ENCODE measurements around the gene MISP3.

MISP3 gene

GRCh38 chr19:14089662-14090508, 17.3 kb downstream of the MISP3 start:
- H4K8ac ChIP-seq (ENCODE audit: low read depth, low read length): peak overlapping the region; percentile 77
- peak overlapping the region; percentile 29 for H3K4ac ChIP-seq (ENCODE audit: low read depth, low read length)
- H2AK5ac ChIP-seq (ENCODE audit: low read length): no peak overlapping the region
- peak overlapping the region; percentile 91 for H3K4me3 ChIP-seq (ENCODE audit: low read depth, low read length)
- H3K18ac ChIP-seq (ENCODE audit: low read length): peak overlapping the region; percentile 90
- no peak overlapping the region for H4K91ac ChIP-seq (ENCODE audit: low read depth, low read length)
- peaks cover 8% of the 10 kb centered on the region for H3K79me2 ChIP-seq (ENCODE audit: control insufficient read depth, insufficient read depth, low read length, poor library complexity)
- peaks cover 13% of the 10 kb centered on the region for H3K79me1 ChIP-seq (ENCODE audit: low read length)
- no CpG with 5 or more reads among the region's 142 CpGs for WGBS (ENCODE audit: extremely low coverage, insufficient coverage, insufficient read length)
- H3K36me3 ChIP-seq (ENCODE audit: control insufficient read depth in 1 of 2, insufficient read depth in 2 of 2, low read length in 2 of 2): peaks cover 15 to 21% of the 10 kb centered on the region in 2 experiments
- H3K9me3 ChIP-seq (ENCODE audit: insufficient read depth, low read depth, low read length): peaks cover 5% of the 10 kb centered on the region
- H2BK120ac ChIP-seq (ENCODE audit: insufficient read depth, low read length, poor library complexity): peak overlapping the region; percentile 56
- H3K23ac ChIP-seq (ENCODE audit: low read length): no peak overlapping the region
- peak; percentile 47 to 71 for DNase-seq
- H2AFZ ChIP-seq (ENCODE audit: insufficient read depth, low read length, poor library complexity): no peak overlapping the region
- peak overlapping the region; percentile 88 for H3K27ac ChIP-seq (ENCODE audit: low read depth, low read length)
- H2BK5ac ChIP-seq (ENCODE audit: low read depth, low read length, poor library complexity): peak overlapping the region; percentile 19
- no peaks in the 10 kb centered on the region for H3K27me3 ChIP-seq (ENCODE audit: insufficient read depth, low read length)
- peak overlapping the region; percentile 54 for H3K9ac ChIP-seq (ENCODE audit: low read length)
- peak overlapping the region; percentile 78 for H3K4me2 ChIP-seq (ENCODE audit: low read length)
- H2BK12ac ChIP-seq (ENCODE audit: low read length): no peak overlapping the region
- H3K14ac ChIP-seq (ENCODE audit: low read length): peak overlapping the region; percentile 83
- H3K4me1 ChIP-seq (ENCODE audit: control insufficient read depth in 1 of 2, insufficient read depth in 2 of 2, low read length in 2 of 2): peaks cover 6 to 7% of the 10 kb centered on the region in 2 experiments
- H4K12ac ChIP-seq (ENCODE audit: low read depth, low read length): no peak overlapping the region

GRCh38 chr19:14090509-14091080, 18.0 kb downstream of the MISP3 start, which contains the start of gene SAMD1:
TSS of gene SAMD1 (minus strand) at chr19:14090751.
- H3K18ac ChIP-seq (ENCODE audit: low read length): peak within 1 kb of the TSS; percentile 90
- H3K9me3 ChIP-seq (ENCODE audit: insufficient read depth, low read depth, low read length): peaks cover 5% of the 10 kb centered on the region
- H3K36me3 ChIP-seq (ENCODE audit: control insufficient read depth in 1 of 2, insufficient read depth in 2 of 2, low read length in 2 of 2): peaks cover 15 to 21% of the 10 kb centered on the region in 2 experiments
- peak within 1 kb of the TSS; percentile 73 for H4K12ac ChIP-seq (ENCODE audit: low read depth, low read length)
- H2BK12ac ChIP-seq (ENCODE audit: low read length): no peak within 1 kb of the TSS
- H2BK5ac ChIP-seq (ENCODE audit: low read depth, low read length, poor library complexity): peak within 1 kb of the TSS; percentile 89
- H3K4me1 ChIP-seq (ENCODE audit: control insufficient read depth in 1 of 2, insufficient read depth in 2 of 2, low read length in 2 of 2): peaks cover 6 to 7% of the 10 kb centered on the region in 2 experiments
- H3K27ac ChIP-seq (ENCODE audit: low read depth, low read length): peak within 1 kb of the TSS; percentile 94
- no peak within 1 kb of the TSS for H2AK5ac ChIP-seq (ENCODE audit: low read length)
- H3K14ac ChIP-seq (ENCODE audit: low read length): peak within 1 kb of the TSS; percentile 83
- H4K91ac ChIP-seq (ENCODE audit: low read depth, low read length): peak within 1 kb of the TSS; percentile 90
- no peak within 1 kb of the TSS for H3K23ac ChIP-seq (ENCODE audit: low read length)
- H2AFZ ChIP-seq (ENCODE audit: insufficient read depth, low read length, poor library complexity): peak within 1 kb of the TSS; percentile 84
- WGBS (ENCODE audit: extremely low coverage, insufficient coverage, insufficient read length): no CpG with 5 or more reads among the region's 65 CpGs
- peak within 1 kb of the TSS; percentile 77 for H3K4ac ChIP-seq (ENCODE audit: low read depth, low read length)
- H4K8ac ChIP-seq (ENCODE audit: low read depth, low read length): peak within 1 kb of the TSS; percentile 86
- H3K79me2 ChIP-seq (ENCODE audit: control insufficient read depth, insufficient read depth, low read length, poor library complexity): peaks cover 8% of the 10 kb centered on the region
- peak in 1 of 2 donors; percentile 58 for DNase-seq
- peak within 1 kb of the TSS; percentile 91 for H3K4me3 ChIP-seq (ENCODE audit: low read depth, low read length)
- peak within 1 kb of the TSS; percentile 76 for H2BK120ac ChIP-seq (ENCODE audit: insufficient read depth, low read length, poor library complexity)
- H3K27me3 ChIP-seq (ENCODE audit: insufficient read depth, low read length): no peaks in the 10 kb centered on the region
- peak within 1 kb of the TSS; percentile 82 for H3K4me2 ChIP-seq (ENCODE audit: low read length)
- H3K9ac ChIP-seq (ENCODE audit: low read length): peak within 1 kb of the TSS; percentile 83
- H3K79me1 ChIP-seq (ENCODE audit: low read length): peaks cover 11% of the 10 kb centered on the region

GRCh38 chr19:14091081-14091812, 18.7 kb downstream of the MISP3 start:
- peak overlapping the region; percentile 77 for H3K4ac ChIP-seq (ENCODE audit: low read depth, low read length)
- peaks cover 11% of the 10 kb centered on the region for H3K79me1 ChIP-seq (ENCODE audit: low read length)
- peak overlapping the region; percentile 83 for H3K9ac ChIP-seq (ENCODE audit: low read length)
- peak overlapping the region; percentile 85 for H3K4me3 ChIP-seq (ENCODE audit: low read depth, low read length)
- H3K27ac ChIP-seq (ENCODE audit: low read depth, low read length): peak overlapping the region; percentile 94
- peak overlapping the region; percentile 84 for H2AFZ ChIP-seq (ENCODE audit: insufficient read depth, low read length, poor library complexity)
- DNase-seq: peak; percentile 41 to 57
- H3K4me2 ChIP-seq (ENCODE audit: low read length): peak overlapping the region; percentile 82
- WGBS (ENCODE audit: extremely low coverage, insufficient coverage, insufficient read length): no CpG with 5 or more reads among the region's 72 CpGs
- H4K12ac ChIP-seq (ENCODE audit: low read depth, low read length): peak overlapping the region; percentile 73
- H3K18ac ChIP-seq (ENCODE audit: low read length): peak overlapping the region; percentile 67
- no peaks in the 10 kb centered on the region for H3K27me3 ChIP-seq (ENCODE audit: insufficient read depth, low read length)
- H2BK120ac ChIP-seq (ENCODE audit: insufficient read depth, low read length, poor library complexity): peak overlapping the region; percentile 76
- H4K8ac ChIP-seq (ENCODE audit: low read depth, low read length): peak overlapping the region; percentile 86
- H3K14ac ChIP-seq (ENCODE audit: low read length): peak overlapping the region; percentile 75
- peak overlapping the region; percentile 90 for H4K91ac ChIP-seq (ENCODE audit: low read depth, low read length)
- H3K9me3 ChIP-seq (ENCODE audit: insufficient read depth, low read depth, low read length): peaks cover 5% of the 10 kb centered on the region
- no peak overlapping the region for H2BK12ac ChIP-seq (ENCODE audit: low read length)
- no peak overlapping the region for H3K23ac ChIP-seq (ENCODE audit: low read length)
- no peak overlapping the region for H2AK5ac ChIP-seq (ENCODE audit: low read length)
- peak overlapping the region; percentile 89 for H2BK5ac ChIP-seq (ENCODE audit: low read depth, low read length, poor library complexity)
- peaks cover 6 to 7% of the 10 kb centered on the region in 2 experiments for H3K4me1 ChIP-seq (ENCODE audit: control insufficient read depth in 1 of 2, insufficient read depth in 2 of 2, low read length in 2 of 2)
- H3K79me2 ChIP-seq (ENCODE audit: control insufficient read depth, insufficient read depth, low read length, poor library complexity): peaks cover 8% of the 10 kb centered on the region
- peaks cover 16 to 21% of the 10 kb centered on the region in 2 experiments for H3K36me3 ChIP-seq (ENCODE audit: control insufficient read depth in 1 of 2, insufficient read depth in 2 of 2, low read length in 2 of 2)

Data from trophoblast cell (in vitro differentiated cells and primary cell).